Naive thymus-derived CD8-positive, alpha-beta T cell (primary cell): ENCODE results near the gene ISCA2. TPM values are rescaled to one million over a fixed set of nuclear protein-coding genes. Genes with fewer than 3 reads are reported as not detected.

Experiments used
- ATAC-seq, 2 donors: fragments of 150-1000 bp; cut with Tn5 transposase in 1 of 2; sonication (Bioruptor Pico), chemical (Tn5 transposase) in 1 of 2; 1 replicate in 1 of 2; 2 replicates in 1 of 2; pipeline ENCODE4 v1.10.0; 2021; ENCODE audit warnings: mild to moderate bottlenecking in 2 of 2, moderate library complexity in 2 of 2
- POLR2A ChIA-PET: fragments of 350-600 bp; sonication (Branson Sonifier 250); formaldehyde crosslinking; loops from one replicate; lab custom pipeline; 2021; ENCODE audit warnings: antibody characterized with exemption; lab: Charles Lee
- DNase-seq, 10 donors: peaks; one replicate each; pipeline versions ENCODE4 v3.0.0 to v3.0.0-alpha.2; 2020 to 2022
- H3K27ac Mint-ChIP-seq, 10 donors: one replicate each; pipeline ENCODE4 v1.8.0; 2020 to 2022; ENCODE audit warnings: mild to moderate bottlenecking in 10 of 10, mixed read lengths in 10 of 10, moderate library complexity in 4 of 10, inconsistent platforms in 1 of 10
- H3K27me3 Mint-ChIP-seq, 5 donors: one replicate each; pipeline ENCODE4 v1.8.0; 2021 to 2022; ENCODE audit warnings: mixed read lengths in 5 of 5
- H3K36me3 Mint-ChIP-seq, 3 donors: one replicate each; pipeline ENCODE4 v1.8.0; 2020 to 2022; ENCODE audit warnings: mixed read lengths in 3 of 3, mild to moderate bottlenecking in 2 of 3, inconsistent platforms in 1 of 3
- H3K4me1 Mint-ChIP-seq, 4 donors: one replicate each; pipeline ENCODE4 v1.8.0; 2021 to 2022; ENCODE audit warnings: mixed read lengths in 4 of 4
- H3K4me3 Mint-ChIP-seq, 10 donors: one replicate each; pipeline ENCODE4 v1.8.0; 2020 to 2022; ENCODE audit warnings: mild to moderate bottlenecking in 10 of 10, mixed read lengths in 10 of 10, moderate library complexity in 6 of 10, inconsistent platforms in 1 of 10
- H3K9me3 Mint-ChIP-seq, 9 donors: one replicate each; pipeline ENCODE4 v1.8.0; 2020 to 2022; ENCODE audit warnings: mixed read lengths in 9 of 9, mild to moderate bottlenecking in 3 of 9, inconsistent platforms in 1 of 9, moderate library complexity in 1 of 9
- polyA plus RNA-seq, 3 donors: library from polyadenylated mRNA; unstranded; fragments of 300-500 nt; fragmentation: Illumina TruSeq; gene quantifications; one replicate each; pipeline ENCODE4 v1.2.3, GENCODE V29; 2021
- total RNA-seq, 8 experiments: library from RNA in 2 of 8; stranded (reverse) in 2 of 8; gene quantifications; one replicate each; pipeline ENCODE4 v1.2.3 and lab custom pipeline; 2021 to 2026

ISCA2 gene
- total and polyA plus RNA-seq, 5 experiments from 2014 or later, result 33.3 to 86.2 (median 47.2) TPM

- peaks cover 0 to 1% (median 0%) of the 10 kb centered on the region in 9 donors for H3K9me3 Mint-ChIP-seq
- H3K4me3 Mint-ChIP-seq, result no peak overlapping the region
- H3K4me1 Mint-ChIP-seq, result no peaks in the 10 kb centered on the region
- ATAC-seq, result no peak
- peaks cover 0 to 2% (median 0%) of the 10 kb centered on the region in 5 donors for H3K27me3 Mint-ChIP-seq
- H3K36me3 Mint-ChIP-seq, result peaks cover 0 to 9% (median 8%) of the 10 kb centered on the region in 3 donors
- POLR2A ChIA-PET, result no interaction called here
- peak overlapping the region in 1 of 10 donors; percentile 15 for H3K27ac Mint-ChIP-seq
- no peak for DNase-seq
These were observed 25.1 kb upstream of the ISCA2 start for GRCh38 chr14:74468513-74468912.

GRCh38 chr14:74469548-74470518 lies 23.7 kb upstream of the ISCA2 start:
- ATAC-seq (no peak), DNase-seq (no peak)
- no peak overlapping the region for H3K4me3 Mint-ChIP-seq
- no peak overlapping the region for H3K27ac Mint-ChIP-seq
- peaks cover 0 to 2% (median 0%) of the 10 kb centered on the region in 9 donors for H3K9me3 Mint-ChIP-seq
- H3K27me3 Mint-ChIP-seq, result peaks cover 0 to 2% (median 0%) of the 10 kb centered on the region in 5 donors
- H3K4me1 Mint-ChIP-seq, result no peaks in the 10 kb centered on the region
- POLR2A ChIA-PET, result interaction anchor here (0.7 kb wide), 1 partner anchor 9 kb away, joined by 3 read pairs; no protein-coding TSS in a partner anchor
- peaks cover 0 to 11% (median 9%) of the 10 kb centered on the region in 3 donors for H3K36me3 Mint-ChIP-seq

DNA sequence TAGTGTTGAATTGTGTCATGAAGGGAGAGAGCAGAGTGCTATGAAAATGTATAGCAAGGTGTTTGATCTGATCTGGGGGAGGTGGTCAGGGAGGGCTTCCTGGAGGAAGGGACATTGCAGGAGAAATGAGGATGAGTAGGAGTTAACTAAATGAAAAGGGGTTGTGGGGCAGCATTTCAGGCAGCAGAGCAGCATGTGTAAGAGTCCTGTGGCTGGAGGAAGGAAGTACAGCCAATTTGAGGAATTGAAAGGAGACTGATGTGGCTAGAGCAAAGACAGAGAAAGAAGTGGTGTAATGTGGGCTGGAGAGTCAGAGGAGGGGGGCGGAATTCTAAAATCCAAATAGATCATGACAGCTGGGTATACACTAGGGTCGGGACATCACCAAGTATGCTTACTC lies 21.0 kb upstream of the ISCA2 start:
- peaks cover 0 to 2% (median 0%) of the 10 kb centered on the region in 9 donors for H3K9me3 Mint-ChIP-seq
- no peak overlapping the region for H3K4me3 Mint-ChIP-seq
- DNase-seq, result no peak
- peaks cover 0 to 21% (median 11%) of the 10 kb centered on the region in 3 donors for H3K36me3 Mint-ChIP-seq
- peak overlapping the region in 1 of 10 donors; percentile 77 for H3K27ac Mint-ChIP-seq
- no peak for ATAC-seq
- H3K27me3 Mint-ChIP-seq, result peaks cover 0 to 2% (median 0%) of the 10 kb centered on the region in 5 donors
- POLR2A ChIA-PET, result no interaction called here
- no peaks in the 10 kb centered on the region for H3K4me1 Mint-ChIP-seq

DNA sequence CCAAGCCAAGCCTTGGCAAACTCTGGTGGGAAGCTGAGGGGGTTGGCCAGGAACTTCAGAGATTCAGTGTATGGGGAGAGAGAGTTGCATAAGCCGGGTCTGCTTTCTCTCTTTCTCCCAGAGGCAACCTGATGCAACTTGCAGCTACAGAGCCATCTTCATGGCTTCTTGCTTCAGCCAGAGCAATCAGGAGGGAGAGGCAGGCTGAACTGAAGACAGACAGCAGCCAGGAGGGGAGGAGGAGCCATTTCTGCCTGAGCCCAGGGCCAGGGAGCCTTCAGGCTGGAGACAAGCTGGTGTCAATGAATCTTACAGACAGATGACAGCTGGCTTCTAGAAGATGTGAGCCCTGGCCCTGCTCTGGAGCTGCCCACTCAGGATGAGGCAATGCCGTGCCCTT lies 19.2 kb upstream of the ISCA2 start:
- ATAC-seq (no peak), DNase-seq (no peak)
- Mint-ChIP-seq H3K4me3 (no peak overlapping the region), H3K27ac (no peak overlapping the region), H3K27me3 (peaks cover 0 to 2% (median 0%) of the 10 kb centered on the region in 5 donors), H3K36me3 (peaks cover 0 to 31% (median 15%) of the 10 kb centered on the region in 3 donors), H3K9me3 (peaks cover 0 to 2% (median 0%) of the 10 kb centered on the region in 9 donors), H3K4me1 (no peaks in the 10 kb centered on the region)
- POLR2A ChIA-PET, result interaction anchor here (0.5 kb wide), 1 partner anchor 18 kb away, joined by 3 read pairs; the partner anchor contains the start of gene NPC2

DNA sequence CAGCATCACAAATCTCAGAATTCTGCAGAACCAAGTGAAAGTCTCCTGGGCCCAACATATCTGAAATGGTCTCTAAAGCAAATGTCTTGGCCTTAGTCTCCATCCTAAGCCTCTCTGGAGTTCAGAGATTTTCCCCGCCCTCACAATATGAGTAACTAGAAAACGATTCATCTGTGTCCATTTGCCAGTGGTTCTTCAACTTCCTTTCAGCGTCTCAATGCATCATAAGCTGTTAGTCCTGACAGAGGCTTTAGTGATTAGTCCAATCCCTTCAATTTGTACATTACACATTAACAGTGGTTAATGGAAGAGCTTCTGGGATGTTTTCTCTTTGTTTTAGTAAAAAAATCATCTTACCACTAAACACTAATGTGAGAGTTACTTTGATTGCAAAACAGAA lies 17.9 kb upstream of the ISCA2 start:
- H3K4me1 Mint-ChIP-seq, result no peaks in the 10 kb centered on the region
- peaks cover 0 to 2% (median 0%) of the 10 kb centered on the region in 5 donors for H3K27me3 Mint-ChIP-seq
- no peak overlapping the region for H3K4me3 Mint-ChIP-seq
- peaks cover 0 to 2% (median 0%) of the 10 kb centered on the region in 9 donors for H3K9me3 Mint-ChIP-seq
- H3K27ac Mint-ChIP-seq, result no peak overlapping the region
- peaks cover 0 to 41% (median 23%) of the 10 kb centered on the region in 3 donors for H3K36me3 Mint-ChIP-seq
- POLR2A ChIA-PET, result no interaction called here
- no peak for ATAC-seq
- no peak for DNase-seq

GRCh38 chr14:74476107-74476506 lies 17.5 kb upstream of the ISCA2 start:
- no peak for DNase-seq
- H3K4me1 Mint-ChIP-seq, result no peaks in the 10 kb centered on the region
- no peak overlapping the region for H3K27ac Mint-ChIP-seq
- peaks cover 0 to 2% (median 0%) of the 10 kb centered on the region in 5 donors for H3K27me3 Mint-ChIP-seq
- peaks cover 0 to 2% (median 0%) of the 10 kb centered on the region in 9 donors for H3K9me3 Mint-ChIP-seq
- no peak overlapping the region for H3K4me3 Mint-ChIP-seq
- peaks cover 0 to 46% (median 25%) of the 10 kb centered on the region in 3 donors for H3K36me3 Mint-ChIP-seq
- no peak for ATAC-seq
- POLR2A ChIA-PET, result no interaction called here

DNA sequence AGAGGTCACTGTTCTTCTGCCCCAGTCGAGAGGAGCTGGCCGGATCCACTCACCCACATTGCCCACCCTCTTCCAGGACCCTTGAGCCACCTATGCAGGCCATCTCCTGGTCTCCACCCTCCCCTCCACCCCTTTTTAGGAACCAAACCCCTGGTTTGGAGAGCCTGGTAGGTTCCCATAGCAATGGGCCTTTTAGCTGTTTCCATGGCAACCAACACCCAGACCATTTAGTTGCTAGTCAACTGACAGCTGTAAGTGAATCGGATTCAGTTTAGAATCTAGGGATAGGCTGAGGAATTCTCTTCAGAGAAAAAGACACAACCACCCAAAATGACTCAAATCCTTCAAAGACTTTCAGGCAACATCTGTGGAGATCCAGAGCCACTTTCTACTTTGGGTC lies 17.0 kb upstream of the ISCA2 start:
- no peak for ATAC-seq
- no peak overlapping the region for H3K27ac Mint-ChIP-seq
- no peak overlapping the region for H3K4me3 Mint-ChIP-seq
- H3K4me1 Mint-ChIP-seq, result no peaks in the 10 kb centered on the region
- H3K9me3 Mint-ChIP-seq, result peaks cover 0 to 2% (median 0%) of the 10 kb centered on the region in 9 donors
- DNase-seq, result no peak
- peaks cover 0 to 2% (median 0%) of the 10 kb centered on the region in 5 donors for H3K27me3 Mint-ChIP-seq
- H3K36me3 Mint-ChIP-seq, result peaks cover 0 to 51% (median 23%) of the 10 kb centered on the region in 3 donors
- POLR2A ChIA-PET, result no interaction called here

GRCh38 chr14:74478996-74479635 lies 14.4 kb upstream of the ISCA2 start:
- Mint-ChIP-seq H3K27me3 (no peaks in the 10 kb centered on the region), H3K9me3 (no peaks in the 10 kb centered on the region), H3K4me1 (no peaks in the 10 kb centered on the region), H3K36me3 (peaks cover 0 to 65% (median 26%) of the 10 kb centered on the region in 3 donors), H3K4me3 (no peak overlapping the region), H3K27ac (peak overlapping the region in 1 of 10 donors; percentile 34)
- POLR2A ChIA-PET, result interaction anchor here (0.6 kb wide), 1 partner anchor 9 kb away, joined by 3 read pairs; no protein-coding TSS in a partner anchor
- ATAC-seq, result no peak
- DNase-seq, result no peak

GRCh38 chr14:74480046-74480445 lies 13.5 kb upstream of the ISCA2 start:
- Mint-ChIP-seq H3K27ac (no peak overlapping the region), H3K9me3 (no peaks in the 10 kb centered on the region), H3K4me3 (no peak overlapping the region), H3K4me1 (no peaks in the 10 kb centered on the region), H3K36me3 (peaks cover 0 to 74% (median 29%) of the 10 kb centered on the region in 3 donors), H3K27me3 (no peaks in the 10 kb centered on the region)
- DNase-seq (no peak), ATAC-seq (no peak)
- POLR2A ChIA-PET, result no interaction called here

DNA sequence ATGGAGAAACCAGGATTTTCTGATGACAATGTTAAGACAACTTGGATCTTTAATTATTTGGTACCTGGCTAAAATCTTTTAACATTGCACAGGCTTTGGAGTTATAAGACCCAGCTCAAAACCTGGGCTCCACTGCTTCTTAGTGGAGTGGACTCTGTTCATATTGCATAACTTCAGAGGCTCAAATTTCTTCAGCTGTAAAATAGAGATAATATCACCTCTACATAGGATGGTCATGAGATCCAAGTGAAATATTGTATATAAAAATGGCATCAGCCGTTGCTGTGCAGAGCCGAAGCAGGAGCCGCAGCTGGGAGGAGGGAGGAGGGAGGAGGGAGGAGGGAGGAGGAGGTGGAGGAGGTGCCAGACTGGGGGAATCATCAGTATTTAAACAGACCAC lies 11.0 kb upstream of the ISCA2 start:
- no peak for ATAC-seq
- DNase-seq, result no peak
- H3K9me3 Mint-ChIP-seq, result no peaks in the 10 kb centered on the region
- H3K27me3 Mint-ChIP-seq, result no peaks in the 10 kb centered on the region
- POLR2A ChIA-PET, result no interaction called here
- H3K27ac Mint-ChIP-seq, result no peak overlapping the region
- H3K4me3 Mint-ChIP-seq, result no peak overlapping the region
- no peaks in the 10 kb centered on the region for H3K4me1 Mint-ChIP-seq
- peaks cover 0 to 70% (median 32%) of the 10 kb centered on the region in 3 donors for H3K36me3 Mint-ChIP-seq

- POLR2A ChIA-PET, result no interaction called here
- Mint-ChIP-seq H3K27ac (no peak overlapping the region), H3K4me1 (peaks cover 0 to 4% (median 0%) of the 10 kb centered on the region in 4 donors), H3K9me3 (no peaks in the 10 kb centered on the region), H3K27me3 (no peaks in the 10 kb centered on the region), H3K36me3 (peaks cover 0 to 64% (median 30%) of the 10 kb centered on the region in 3 donors), H3K4me3 (no peak overlapping the region)
- ATAC-seq, result no peak
- DNase-seq, result no peak
These were observed 10.2 kb upstream of the ISCA2 start for GRCh38 chr14:74483321-74483720.

- peaks cover 0 to 22% (median 6%) of the 10 kb centered on the region in 4 donors for H3K4me1 Mint-ChIP-seq
- no peaks in the 10 kb centered on the region for H3K27me3 Mint-ChIP-seq
- no peaks in the 10 kb centered on the region for H3K9me3 Mint-ChIP-seq
- POLR2A ChIA-PET, result no interaction called here
- ATAC-seq (no peak), DNase-seq (no peak)
- peaks cover 0 to 42% (median 17%) of the 10 kb centered on the region in 3 donors for H3K36me3 Mint-ChIP-seq
- H3K27ac Mint-ChIP-seq, result no peak overlapping the region
- no peak overlapping the region for H3K4me3 Mint-ChIP-seq
These were observed 7.4 kb upstream of the ISCA2 start for GRCh38 chr14:74486164-74486563.
